SK-N-SH (cell line): ENCODE measurements around the gene ABHD15. TPM values are rescaled to one million over a fixed set of nuclear protein-coding genes. Genes with fewer than 3 reads are reported as not detected.

Source experiments
- CTCF ChIA-PET: fragments of 300-600, 350-600 bp; formaldehyde crosslinking; extraction: SDS; loops from one replicate; lab custom pipeline; 2021; lab: Yijun Ruan, JAX
- POLR2A ChIA-PET: fragments of 350-600 bp; sonication (Branson Sonifier 250); formaldehyde crosslinking; extraction: SDS; loops from one replicate; lab custom pipeline; 2020; ENCODE audit warnings: antibody characterized with exemption, inconsistent platforms; lab: Yijun Ruan, JAX
- DNase-seq: peaks from one replicate; pipeline ENCODE4 v3.0.0; 2012
- H2AFZ ChIP-seq: fragments of 200-600 bp; sonication (generic); 2 replicates; pipeline ENCODE4 v1.8.1; 2016; ENCODE audit warnings: antibody characterized with exemption, mild to moderate bottlenecking, low read depth
- H3F3A ChIP-seq: fragments of 200-600 bp; sonication (generic); replicated peaks from 2 replicates; pipeline ENCODE3; 2016; ENCODE audit warnings: antibody characterized with exemption, mild to moderate bottlenecking; ENCODE audit not compliant: insufficient read depth
- H3K27ac ChIP-seq, 2 experiments: fragments of 200-500 bp in 1 of 2; fragments of 200-600 bp in 1 of 2; sonication (Bioruptor generic) in 1 of 2; sonication (generic), shearing (Covaris generic) in 1 of 2; 2 replicates each; pipeline versions ENCODE4 v1.5.1 to v1.6.1; 2014 to 2016; ENCODE audit warnings: low read depth in 2 of 2, inconsistent platforms in 1 of 2, low read length in 1 of 2, mild to moderate bottlenecking in 1 of 2, mixed read lengths in 1 of 2
- H3K27me3 ChIP-seq: fragments of 200-600 bp; sonication (generic), shearing (Covaris generic); 2 replicates; pipeline ENCODE4 v1.6.1; 2016; ENCODE audit warnings: mixed run types; ENCODE audit not compliant: insufficient read depth
- H3K36me3 ChIP-seq, 2 experiments: fragments of 200-500 bp in 1 of 2; fragments of 200-600 bp in 1 of 2; sonication (Bioruptor generic) in 1 of 2; sonication (generic) in 1 of 2; replicated peaks in 1 of 2; 2 replicates each; pipeline versions ENCODE3 to v1.5.1; 2014 to 2016; ENCODE audit warnings: low read length in 1 of 2, mild to moderate bottlenecking in 1 of 2; ENCODE audit not compliant: insufficient read depth in 2 of 2, control insufficient read depth in 1 of 2
- H3K4me1 ChIP-seq, 2 experiments: fragments of 200-500 bp in 1 of 2; fragments of 200-600 bp in 1 of 2; sonication (Bioruptor generic) in 1 of 2; sonication (generic), shearing (Covaris generic) in 1 of 2; 2 replicates each; pipeline versions ENCODE4 v1.5.1 to v1.6.1; 2014 to 2016; ENCODE audit warnings: low read depth in 1 of 2, low read length in 1 of 2, mixed run types in 1 of 2; ENCODE audit not compliant: insufficient read depth in 2 of 2, control insufficient read depth in 1 of 2
- H3K4me2 ChIP-seq: fragments of 200-600 bp; sonication (generic), shearing (Covaris generic); 2 replicates; pipeline ENCODE4 v1.6.1; 2017; ENCODE audit warnings: mixed run types
- H3K4me3 ChIP-seq, 2 experiments: fragments of 200-500 bp in 1 of 2; fragments of 200-600 bp in 1 of 2; sonication (Bioruptor generic) in 1 of 2; sonication (generic), shearing (Covaris generic) in 1 of 2; 2 replicates each; pipeline versions ENCODE4 v1.5.1 to v1.8.1; 2014 to 2016; ENCODE audit warnings: low read depth in 2 of 2, inconsistent platforms in 1 of 2, low read length in 1 of 2, mild to moderate bottlenecking in 1 of 2, mixed read lengths in 1 of 2, moderate library complexity in 1 of 2
- H3K79me2 ChIP-seq: fragments of 200-600 bp; sonication (generic); 2 replicates; pipeline ENCODE4 v1.8.1; 2017; ENCODE audit warnings: mild to moderate bottlenecking; ENCODE audit not compliant: insufficient read depth
- H3K9ac ChIP-seq: fragments of 200-600 bp; sonication (generic); 2 replicates; pipeline ENCODE4 v1.6.1; 2017; ENCODE audit warnings: mixed run types
- H3K9me2 ChIP-seq: fragments of 200-600 bp; sonication (generic); 2 replicates; pipeline ENCODE4 v1.6.1; 2017; ENCODE audit warnings: mixed run types
- H3K9me3 ChIP-seq: fragments of 200-600 bp; sonication (generic); 2 replicates; pipeline ENCODE4 v1.6.1; 2017; ENCODE audit warnings: mixed run types, mild to moderate bottlenecking, moderate library complexity
- H4K20me1 ChIP-seq: fragments of 200-600 bp; sonication (generic); 2 replicates; pipeline ENCODE4 v1.6.1; 2017; ENCODE audit warnings: mild to moderate bottlenecking, mixed run types; ENCODE audit not compliant: insufficient read depth
- FOSL2 ChIP-seq: IDR thresholded peaks from 2 replicates; pipeline ENCODE4 v1.4.0; 2012; ENCODE audit warnings: low read depth, mild to moderate bottlenecking, moderate library complexity, borderline replicate concordance
- JUND ChIP-seq: IDR thresholded peaks from 2 replicates; pipeline ENCODE4 v1.4.0; 2012
- RFX5 ChIP-seq: IDR thresholded peaks from 2 replicates; pipeline ENCODE4 v1.6.1; 2012; ENCODE audit warnings: mild to moderate bottlenecking, improper control_type of control experiment, low read length
- WGBS: methylation state at CpG from one replicate; pipeline ENCODE4 v1.1.6; 2017; ENCODE audit warnings: low lambda C conversion rate; 5-methylcytosine and 5-hydroxymethylcytosine counted together
- polyA plus RNA-seq, 3 experiments: library from polyadenylated mRNA; depleted of rRNA; stranded (reverse); fragments of >200 nt; gene quantifications; 2 replicates each; pipeline ENCODE4 v1.2.3, GENCODE V29; 2012
- TF ChIP-seq, protein P1 (sequence below): fragments of 150-350 bp; IDR thresholded peaks from 2 replicates; pipeline ENCODE4 v1.6.1; 2016; ENCODE audit warnings: mild to moderate bottlenecking, low read depth, low read length
- TF ChIP-seq, protein P2 (sequence below): IDR thresholded peaks from 2 replicates; pipeline ENCODE4 v1.6.1; 2012; ENCODE audit warnings: mild to moderate bottlenecking, low read depth, low read length, moderate library complexity
- TF ChIP-seq, protein P3 (sequence below): IDR thresholded peaks from 2 replicates; pipeline ENCODE4 v1.4.0; 2012; ENCODE audit warnings: low read depth, borderline replicate concordance

Gene ABHD15
- polyA plus RNA-seq, 1 of the 3 experiments (the other 2 are of a cell fraction): 7.0 TPM

DNA sequence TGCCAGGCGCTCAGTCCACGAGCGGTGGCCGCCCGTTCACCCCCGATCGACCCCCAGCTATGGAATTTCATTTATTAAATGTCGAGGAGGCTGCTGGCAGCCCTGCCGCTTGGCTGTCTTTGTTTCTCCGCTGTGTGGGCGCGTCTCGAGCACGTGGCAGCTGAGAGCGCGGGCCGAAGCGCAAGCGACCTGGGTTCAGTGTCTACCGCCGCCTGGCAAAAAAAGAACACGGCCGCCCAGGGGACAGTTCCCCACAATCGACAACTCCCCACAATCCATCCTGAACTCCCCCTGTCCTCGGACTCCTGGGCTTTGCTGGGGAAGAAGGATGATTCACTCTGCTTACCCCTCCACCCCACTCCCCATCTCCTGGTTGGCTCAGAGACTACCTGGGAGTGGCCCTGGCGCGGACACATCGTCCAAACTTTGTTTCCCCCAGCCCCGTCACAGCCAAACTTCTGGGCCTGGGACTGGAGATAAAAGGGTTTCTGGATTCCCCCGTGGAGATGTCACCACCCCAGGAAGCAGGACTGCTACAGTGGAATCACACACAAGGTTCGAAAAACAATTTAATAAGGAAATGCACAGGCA is 24.4 kb upstream of the ABHD15 start (continued):
- TF ChIP-seq, protein P1, sequence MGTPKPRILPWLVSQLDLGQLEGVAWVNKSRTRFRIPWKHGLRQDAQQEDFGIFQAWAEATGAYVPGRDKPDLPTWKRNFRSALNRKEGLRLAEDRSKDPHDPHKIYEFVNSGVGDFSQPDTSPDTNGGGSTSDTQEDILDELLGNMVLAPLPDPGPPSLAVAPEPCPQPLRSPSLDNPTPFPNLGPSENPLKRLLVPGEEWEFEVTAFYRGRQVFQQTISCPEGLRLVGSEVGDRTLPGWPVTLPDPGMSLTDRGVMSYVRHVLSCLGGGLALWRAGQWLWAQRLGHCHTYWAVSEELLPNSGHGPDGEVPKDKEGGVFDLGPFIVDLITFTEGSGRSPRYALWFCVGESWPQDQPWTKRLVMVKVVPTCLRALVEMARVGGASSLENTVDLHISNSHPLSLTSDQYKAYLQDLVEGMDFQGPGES: no peak
- TF ChIP-seq, protein P2, sequence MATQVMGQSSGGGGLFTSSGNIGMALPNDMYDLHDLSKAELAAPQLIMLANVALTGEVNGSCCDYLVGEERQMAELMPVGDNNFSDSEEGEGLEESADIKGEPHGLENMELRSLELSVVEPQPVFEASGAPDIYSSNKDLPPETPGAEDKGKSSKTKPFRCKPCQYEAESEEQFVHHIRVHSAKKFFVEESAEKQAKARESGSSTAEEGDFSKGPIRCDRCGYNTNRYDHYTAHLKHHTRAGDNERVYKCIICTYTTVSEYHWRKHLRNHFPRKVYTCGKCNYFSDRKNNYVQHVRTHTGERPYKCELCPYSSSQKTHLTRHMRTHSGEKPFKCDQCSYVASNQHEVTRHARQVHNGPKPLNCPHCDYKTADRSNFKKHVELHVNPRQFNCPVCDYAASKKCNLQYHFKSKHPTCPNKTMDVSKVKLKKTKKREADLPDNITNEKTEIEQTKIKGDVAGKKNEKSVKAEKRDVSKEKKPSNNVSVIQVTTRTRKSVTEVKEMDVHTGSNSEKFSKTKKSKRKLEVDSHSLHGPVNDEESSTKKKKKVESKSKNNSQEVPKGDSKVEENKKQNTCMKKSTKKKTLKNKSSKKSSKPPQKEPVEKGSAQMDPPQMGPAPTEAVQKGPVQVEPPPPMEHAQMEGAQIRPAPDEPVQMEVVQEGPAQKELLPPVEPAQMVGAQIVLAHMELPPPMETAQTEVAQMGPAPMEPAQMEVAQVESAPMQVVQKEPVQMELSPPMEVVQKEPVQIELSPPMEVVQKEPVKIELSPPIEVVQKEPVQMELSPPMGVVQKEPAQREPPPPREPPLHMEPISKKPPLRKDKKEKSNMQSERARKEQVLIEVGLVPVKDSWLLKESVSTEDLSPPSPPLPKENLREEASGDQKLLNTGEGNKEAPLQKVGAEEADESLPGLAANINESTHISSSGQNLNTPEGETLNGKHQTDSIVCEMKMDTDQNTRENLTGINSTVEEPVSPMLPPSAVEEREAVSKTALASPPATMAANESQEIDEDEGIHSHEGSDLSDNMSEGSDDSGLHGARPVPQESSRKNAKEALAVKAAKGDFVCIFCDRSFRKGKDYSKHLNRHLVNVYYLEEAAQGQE: no peak
- no peak for TF ChIP-seq JUND
- TF ChIP-seq, protein P3, sequence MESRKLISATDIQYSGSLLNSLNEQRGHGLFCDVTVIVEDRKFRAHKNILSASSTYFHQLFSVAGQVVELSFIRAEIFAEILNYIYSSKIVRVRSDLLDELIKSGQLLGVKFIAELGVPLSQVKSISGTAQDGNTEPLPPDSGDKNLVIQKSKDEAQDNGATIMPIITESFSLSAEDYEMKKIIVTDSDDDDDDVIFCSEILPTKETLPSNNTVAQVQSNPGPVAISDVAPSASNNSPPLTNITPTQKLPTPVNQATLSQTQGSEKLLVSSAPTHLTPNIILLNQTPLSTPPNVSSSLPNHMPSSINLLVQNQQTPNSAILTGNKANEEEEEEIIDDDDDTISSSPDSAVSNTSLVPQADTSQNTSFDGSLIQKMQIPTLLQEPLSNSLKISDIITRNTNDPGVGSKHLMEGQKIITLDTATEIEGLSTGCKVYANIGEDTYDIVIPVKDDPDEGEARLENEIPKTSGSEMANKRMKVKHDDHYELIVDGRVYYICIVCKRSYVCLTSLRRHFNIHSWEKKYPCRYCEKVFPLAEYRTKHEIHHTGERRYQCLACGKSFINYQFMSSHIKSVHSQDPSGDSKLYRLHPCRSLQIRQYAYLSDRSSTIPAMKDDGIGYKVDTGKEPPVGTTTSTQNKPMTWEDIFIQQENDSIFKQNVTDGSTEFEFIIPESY: no peak

DNA sequence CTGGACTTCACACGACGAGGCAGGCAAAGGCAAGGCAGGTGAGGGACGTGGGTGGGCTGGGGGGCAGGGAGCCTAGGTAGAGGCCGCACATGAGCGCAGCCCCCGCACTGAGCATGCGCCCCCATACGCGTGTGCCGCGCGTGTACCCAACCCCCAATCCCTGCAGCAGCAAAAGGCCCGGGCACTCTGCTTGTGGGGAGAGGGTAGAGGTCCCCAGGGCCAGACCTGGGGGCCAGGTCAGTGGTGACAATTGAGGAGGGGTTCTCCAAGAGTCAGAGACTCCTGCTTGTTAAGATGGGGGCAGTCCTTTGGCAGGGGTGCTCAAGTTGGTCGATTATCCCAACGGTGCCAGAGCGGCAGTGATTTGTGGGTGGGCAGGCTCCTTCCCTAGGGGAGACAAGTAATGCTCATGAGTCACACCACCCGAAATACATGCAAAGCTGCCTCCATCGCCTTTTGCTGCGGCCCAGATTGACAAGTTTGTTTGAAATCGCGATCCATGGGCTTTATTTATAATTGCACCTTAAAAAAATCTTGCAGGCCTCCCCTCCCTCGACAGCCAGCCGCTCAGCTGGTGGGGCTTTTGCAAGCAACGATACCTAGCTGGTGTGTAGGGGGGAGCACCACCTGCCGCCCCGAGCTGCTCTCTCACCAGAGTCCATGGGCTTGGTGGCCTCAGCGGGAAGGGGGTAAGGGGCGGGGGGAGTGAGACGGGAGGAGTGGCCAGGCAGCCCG is 23.7 kb upstream of the ABHD15 start:
- H3F3A ChIP-seq: peaks cover 29% of the 10 kb centered on the region
- H3K9me2 ChIP-seq: no peaks in the 10 kb centered on the region
- H3K4me1 ChIP-seq: peaks cover 39 to 66% of the 10 kb centered on the region in 2 experiments
- no peaks in the 10 kb centered on the region for H3K36me3 ChIP-seq
- peak overlapping the region; percentile 95 for H3K4me2 ChIP-seq
- CTCF ChIA-PET: interaction anchor here (0.7 to 5.0 kb wide), 15 partner anchors 11 to 883 kb away, joined by 3 to 123 read pairs (median 8); partner anchors contain the start of genes ABHD15, CORO6 and TP53I13
- no peak for TF ChIP-seq RFX5
- TF ChIP-seq FOSL2: peak; percentile 23; the same call in 1 of the 2 replicates
- peaks cover 34% of the 10 kb centered on the region for H4K20me1 ChIP-seq
- no peaks in the 10 kb centered on the region for H3K9me3 ChIP-seq
- WGBS: 31% methylated on average over 18 of the region's 30 CpGs
- POLR2A ChIA-PET: interaction anchor here (0.8 to 1.8 kb wide), 4 partner anchors 8 to 34 kb away, joined by 3 to 4 read pairs (median 4); no protein-coding TSS in a partner anchor
- 0 out of 2 replicates have a peak overlapping the region, but pooled peaks have one; percentile 91 for H2AFZ ChIP-seq
- DNase-seq: peak; percentile 83
- peaks cover 43% of the 10 kb centered on the region for H3K79me2 ChIP-seq
- peak overlapping the region; percentile 61; the same call in 1 of the 2 replicates for H3K9ac ChIP-seq
- H3K4me3 ChIP-seq: peak overlapping the region; percentile 56 to 91
- H3K27ac ChIP-seq: peak overlapping the region; percentile 64 to 91
- no peaks in the 10 kb centered on the region for H3K27me3 ChIP-seq
